Neural cell (in vitro differentiated cells): ENCODE results near the gene SLC13A1. TPM values are rescaled to one million over a fixed set of nuclear protein-coding genes. Genes with fewer than 3 reads are reported as not detected.

ENCODE experiments used
- H2AFZ ChIP-seq: fragments of 200-600, 300-800 bp; sonication (generic), shearing (Covaris generic); 2 replicates; pipeline ENCODE4 v1.6.0; 2014; ENCODE audit warnings: low read depth, mild to moderate bottlenecking, antibody characterized with exemption, low read length, moderate library complexity
- H3F3A ChIP-seq: fragments of 200-600 bp; shearing (Covaris generic); 2 replicates; pipeline ENCODE4 v1.6.1; 2016; ENCODE audit warnings: mild to moderate bottlenecking, moderate library complexity, mixed read lengths, antibody characterized with exemption, low read length; ENCODE audit not compliant: insufficient read depth, poor library complexity, severe bottlenecking
- H3K27ac ChIP-seq: fragments of 200-600, 300-800 bp; sonication (generic), shearing (Covaris generic); 2 replicates; pipeline ENCODE4 v1.5.1; 2014; ENCODE audit warnings: mild to moderate bottlenecking, low read length, moderate library complexity
- H3K27me3 ChIP-seq: fragments of 300-800, 200-600 bp; sonication (generic), shearing (Covaris generic); 2 replicates; pipeline ENCODE4 v1.6.0; 2014; ENCODE audit warnings: mild to moderate bottlenecking, low read depth, low read length, moderate library complexity; ENCODE audit not compliant: insufficient read depth
- H3K36me3 ChIP-seq: fragments of 300-800, 200-600 bp; sonication (generic), shearing (Covaris generic); 2 replicates; pipeline ENCODE4 v1.5.1; 2014; ENCODE audit warnings: mild to moderate bottlenecking, antibody characterized with exemption, low read length, moderate library complexity; ENCODE audit not compliant: insufficient read depth
- H3K4me2 ChIP-seq: fragments of 300-800, 200-600 bp; sonication (generic), shearing (Covaris generic); 2 replicates; pipeline ENCODE4 v1.6.0; 2014; ENCODE audit warnings: mild to moderate bottlenecking, low read length
- H3K4me3 ChIP-seq: fragments of 300-800, 200-600 bp; sonication (generic), shearing (Covaris generic); 2 replicates; pipeline ENCODE4 v1.5.1; 2014; ENCODE audit warnings: mild to moderate bottlenecking, low read length, moderate library complexity
- H3K79me2 ChIP-seq: fragments of 200-600 bp; shearing (Covaris generic); replicated peaks from 2 replicates; pipeline ENCODE4 v1.6.0; 2014; ENCODE audit warnings: mild to moderate bottlenecking, low read length, moderate library complexity; ENCODE audit not compliant: insufficient read depth
- H3K9ac ChIP-seq: fragments of 300-800, 200-600 bp; sonication (generic), shearing (Covaris generic); 2 replicates; pipeline ENCODE4 v1.6.1; 2016; ENCODE audit warnings: mild to moderate bottlenecking, low read length, mixed read lengths
- H3K9me2 ChIP-seq: fragments of 200-600 bp; shearing (Covaris generic); 2 replicates; pipeline ENCODE4 v1.6.1; 2016; ENCODE audit warnings: mild to moderate bottlenecking, low read length, mixed read lengths; ENCODE audit not compliant: insufficient read depth
- H3K9me3 ChIP-seq: fragments of 200-600, 300-800 bp; sonication (generic), shearing (Covaris generic); 2 replicates; pipeline ENCODE4 v1.6.1; 2016; ENCODE audit warnings: mild to moderate bottlenecking, mixed run types, low read length, moderate library complexity, mixed read lengths
- H4K20me1 ChIP-seq: fragments of 200-600 bp; shearing (Covaris generic); 2 replicates; pipeline ENCODE4 v1.6.1; 2016; ENCODE audit warnings: mild to moderate bottlenecking, mixed run types; ENCODE audit not compliant: insufficient read depth
- EZH2 ChIP-seq: fragments of 200-600, 300-800 bp; shearing (Covaris generic), sonication (generic); IDR thresholded peaks from 2 replicates; pipeline ENCODE4 v1.6.1; 2014; ENCODE audit warnings: antibody characterized with exemption, low read length, borderline replicate concordance, mild to moderate bottlenecking; ENCODE audit not compliant: insufficient read depth, poor library complexity, severe bottlenecking
- MXI1 ChIP-seq: fragments of 450-650 bp; conservative IDR thresholded peaks from 2 replicates; pipeline ENCODE4 v1.6.1; 2014; ENCODE audit warnings: antibody characterized with exemption, mild to moderate bottlenecking; ENCODE audit not compliant: poor library complexity, severe bottlenecking
- POLR2AphosphoS5 ChIP-seq: IDR thresholded peaks from 2 replicates; pipeline ENCODE4 v1.6.1; 2012
- RAD21 ChIP-seq: fragments of 450-650 bp; conservative IDR thresholded peaks from 2 replicates; pipeline ENCODE4 v1.6.1; 2014; ENCODE audit warnings: antibody characterized with exemption, mild to moderate bottlenecking, moderate library complexity
- REST ChIP-seq: IDR thresholded peaks from 2 replicates; pipeline ENCODE4 v1.6.1; 2012; ENCODE audit warnings: borderline replicate concordance
- SMC3 ChIP-seq: fragments of 450-650 bp; conservative IDR thresholded peaks from 2 replicates; pipeline ENCODE4 v1.6.1; 2014; ENCODE audit warnings: antibody characterized with exemption, mild to moderate bottlenecking, moderate library complexity; ENCODE audit not compliant: poor library complexity
- TAF1 ChIP-seq: IDR thresholded peaks from 2 replicates; pipeline ENCODE4 v1.6.1; 2012; ENCODE audit warnings: low read depth
- polyA plus RNA-seq: library from polyadenylated mRNA; depleted of rRNA; stranded (reverse); fragments of >200 nt; gene quantifications from 2 replicates; pipeline ENCODE4 v1.2.3, GENCODE V29; 2014
- TF ChIP-seq, protein P1 (sequence below): fragments of 450-650 bp; IDR thresholded peaks from 2 replicates; pipeline ENCODE4 v1.5.1; 2014; ENCODE audit warnings: antibody characterized with exemption, mild to moderate bottlenecking, moderate library complexity; ENCODE audit not compliant: poor library complexity, severe bottlenecking

The SLC13A1 gene
- polyA plus RNA-seq, 1 donor from 2014 or later = not detected

GRCh38 chr7:123218866-123219265 is 19.1 kb upstream of the SLC13A1 start:
- no peaks in the 10 kb centered on the region for H4K20me1 ChIP-seq
- H3F3A ChIP-seq = no peaks in the 10 kb centered on the region
- no peak overlapping the region for H3K4me2 ChIP-seq
- no peaks in the 10 kb centered on the region for H3K9me3 ChIP-seq
- TF ChIP-seq SMC3 = no peak
- TF ChIP-seq MXI1 = no peak
- no peak for TF ChIP-seq REST
- H3K27ac ChIP-seq = no peak overlapping the region
- H2AFZ ChIP-seq = no peak overlapping the region
- no peaks in the 10 kb centered on the region for H3K9me2 ChIP-seq
- no peaks in the 10 kb centered on the region for H3K27me3 ChIP-seq
- no peaks in the 10 kb centered on the region for H3K79me2 ChIP-seq
- no peak overlapping the region for H3K4me3 ChIP-seq
- no peaks in the 10 kb centered on the region for H3K36me3 ChIP-seq
- no peak overlapping the region for H3K9ac ChIP-seq

- H3K4me2 ChIP-seq = no peak overlapping the region
- no peak overlapping the region for H3K4me3 ChIP-seq
- H3K27ac ChIP-seq = no peak overlapping the region
- no peaks in the 10 kb centered on the region for H3F3A ChIP-seq
- H3K27me3 ChIP-seq = no peaks in the 10 kb centered on the region
- no peaks in the 10 kb centered on the region for H3K9me2 ChIP-seq
- H3K79me2 ChIP-seq = no peaks in the 10 kb centered on the region
- H3K9me3 ChIP-seq = no peaks in the 10 kb centered on the region
- TF ChIP-seq TAF1 (no peak), SMC3 (no peak)
- TF ChIP-seq, protein P1, sequence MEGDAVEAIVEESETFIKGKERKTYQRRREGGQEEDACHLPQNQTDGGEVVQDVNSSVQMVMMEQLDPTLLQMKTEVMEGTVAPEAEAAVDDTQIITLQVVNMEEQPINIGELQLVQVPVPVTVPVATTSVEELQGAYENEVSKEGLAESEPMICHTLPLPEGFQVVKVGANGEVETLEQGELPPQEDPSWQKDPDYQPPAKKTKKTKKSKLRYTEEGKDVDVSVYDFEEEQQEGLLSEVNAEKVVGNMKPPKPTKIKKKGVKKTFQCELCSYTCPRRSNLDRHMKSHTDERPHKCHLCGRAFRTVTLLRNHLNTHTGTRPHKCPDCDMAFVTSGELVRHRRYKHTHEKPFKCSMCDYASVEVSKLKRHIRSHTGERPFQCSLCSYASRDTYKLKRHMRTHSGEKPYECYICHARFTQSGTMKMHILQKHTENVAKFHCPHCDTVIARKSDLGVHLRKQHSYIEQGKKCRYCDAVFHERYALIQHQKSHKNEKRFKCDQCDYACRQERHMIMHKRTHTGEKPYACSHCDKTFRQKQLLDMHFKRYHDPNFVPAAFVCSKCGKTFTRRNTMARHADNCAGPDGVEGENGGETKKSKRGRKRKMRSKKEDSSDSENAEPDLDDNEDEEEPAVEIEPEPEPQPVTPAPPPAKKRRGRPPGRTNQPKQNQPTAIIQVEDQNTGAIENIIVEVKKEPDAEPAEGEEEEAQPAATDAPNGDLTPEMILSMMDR = no peak
- no peak overlapping the region for H2AFZ ChIP-seq
- no peaks in the 10 kb centered on the region for H3K36me3 ChIP-seq
- no peaks in the 10 kb centered on the region for H4K20me1 ChIP-seq
- no peak overlapping the region for H3K9ac ChIP-seq
Observed at GRCh38 chr7:123216825-123217224, 17.1 kb upstream of the SLC13A1 start.

DNA sequence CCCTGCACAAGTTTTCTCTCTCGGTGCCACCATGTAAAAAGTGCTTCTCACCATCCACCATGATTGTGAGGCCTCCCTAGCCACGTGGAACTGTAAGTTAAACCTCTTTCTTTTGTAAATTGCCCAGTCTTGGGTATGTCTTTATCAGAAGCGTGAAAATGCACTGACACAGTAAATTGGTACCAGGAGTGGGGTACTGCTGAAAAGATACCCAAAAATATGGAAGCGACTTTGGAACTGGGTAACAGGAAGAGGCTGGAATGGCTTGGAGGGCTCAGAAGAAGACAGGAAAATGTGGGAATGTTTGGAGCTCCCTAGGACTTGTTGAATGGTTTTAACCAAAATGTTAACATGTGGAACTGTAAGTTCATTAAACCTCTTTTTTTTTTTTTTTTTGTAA is 15.6 kb upstream of the SLC13A1 start:
- Histone ChIP-seq H3F3A (no peaks in the 10 kb centered on the region), H3K9me2 (no peaks in the 10 kb centered on the region)

More for the DNA sequence above, 15.6 kb upstream of the SLC13A1 start:
- no peaks in the 10 kb centered on the region for H3K27me3 ChIP-seq
- H3K9me3 ChIP-seq = no peaks in the 10 kb centered on the region
- no peak overlapping the region for H2AFZ ChIP-seq
- H3K4me3 ChIP-seq = no peak overlapping the region
- no peaks in the 10 kb centered on the region for H3K79me2 ChIP-seq
- no peaks in the 10 kb centered on the region for H3K36me3 ChIP-seq
- no peak overlapping the region for H3K27ac ChIP-seq
- H3K4me2 ChIP-seq = no peak overlapping the region
- no peak overlapping the region for H3K9ac ChIP-seq
- no peaks in the 10 kb centered on the region for H4K20me1 ChIP-seq
- TF ChIP-seq EZH2 (no peak), SMC3 (no peak), POLR2AphosphoS5 (no peak), RAD21 (no peak)
